Lower leg skin (tissue), 4 donors: ENCODE data around the gene GREB1. TPM values are rescaled to one million over a fixed set of nuclear protein-coding genes. Genes with fewer than 3 reads are reported as not detected.

Source experiments
- DNase-seq, 2 donors: peaks; one replicate each; pipeline ENCODE4 v3.0.0-alpha.2; 2019; ENCODE audit warnings: low spot score in 2 of 2
- H3K4me3 ChIP-seq: fragments of 200-600 bp; sonication (generic); 2 replicates; pipeline ENCODE4 v1.5.1; 2017; ENCODE audit warnings: mild to moderate bottlenecking, low read depth; ENCODE audit not compliant: poor library complexity, severe bottlenecking
- CTCF ChIP-seq, 3 donors: fragments of 450-650 bp; IDR thresholded peaks; one replicate each; pipeline ENCODE4 v1.5.1; 2016; ENCODE audit warnings: antibody characterized with exemption in 3 of 3, mild to moderate bottlenecking in 3 of 3, moderate library complexity in 2 of 3
- POLR2A ChIP-seq, 2 donors: fragments of 450-650 bp; IDR thresholded peaks; one replicate each; pipeline ENCODE4 v1.6.1; 2016 to 2017; ENCODE audit warnings: antibody characterized with exemption in 2 of 2, mild to moderate bottlenecking in 1 of 2, moderate library complexity in 1 of 2
- WGBS, 2 donors: methylation state at CpG; one replicate each; pipeline ENCODE4 v1.1.5; 2018; 5-methylcytosine and 5-hydroxymethylcytosine counted together
- intact Hi-C: fragments of 100-400 bp; cut with DNase I; formaldehyde crosslinking; loops from one replicate; pipeline ENCODE4 v1.15.0; 2023; ENCODE audit warnings: low total_unique reads
- total RNA-seq, 4 donors: library from RNA; depleted of rRNA; stranded (reverse); fragments of >200 nt; gene quantifications; one replicate each; pipeline ENCODE4 v1.1.0, GENCODE V29; 2016

GREB1 gene
- total RNA-seq, 4 donors from 2014 or later = 2.4 to 12.2 (median 4.0) TPM

- intact Hi-C loops = no loop called here
- WGBS, 2 donors = 63 to 69% methylated on average over 13 of the region's 13 CpGs
- peak in 1 of 2 donors; percentile 79 for DNase-seq
- no peak overlapping the region for H3K4me3 ChIP-seq
- TF ChIP-seq POLR2A (IDR thresholded peaks at IDR 0.05) (no peak), CTCF (IDR thresholded peaks at IDR 0.05) (no peak)
Measured at GRCh38 chr2:11679486-11680181, 145.8 kb downstream of the GREB1 start.

- TF ChIP-seq CTCF (IDR thresholded peaks at IDR 0.05) = no peak
- TF ChIP-seq POLR2A (IDR thresholded peaks at IDR 0.05) = no peak
Measured at GRCh38 chr2:11680182-11680900, 146.5 kb downstream of the GREB1 start.

GRCh38 chr2:11680901-11681721 is 147.3 kb downstream of the GREB1 start:
- H3K4me3 ChIP-seq = no peak overlapping the region
- TF ChIP-seq CTCF (IDR thresholded peaks at IDR 0.05) (no peak), POLR2A (IDR thresholded peaks at IDR 0.05) (no peak)
- WGBS, 2 donors = 79 to 81% methylated on average over 15 of the region's 15 CpGs
- peak in 1 of 2 donors; percentile 60 for DNase-seq
- intact Hi-C loops = no loop called here

More at GRCh38 chr2:11680182-11680900, 146.5 kb downstream of the GREB1 start:
- peak in 1 of 2 donors; percentile 66 for DNase-seq
- intact Hi-C loops = no loop called here
- no peak overlapping the region for H3K4me3 ChIP-seq
- WGBS, 2 donors = 77 to 83% methylated on average over 16 of the region's 16 CpGs

GRCh38 chr2:11681722-11682589 is 148.1 kb downstream of the GREB1 start:
- 58 to 59% methylated on average over 28 to 31 of the region's 31 CpGs for WGBS, 2 donors

More at GRCh38 chr2:11681722-11682589, 148.1 kb downstream of the GREB1 start:
- DNase-seq = peak in 1 of 2 donors; percentile 84
- intact Hi-C loops = no loop called here
- no peak overlapping the region for H3K4me3 ChIP-seq
- TF ChIP-seq POLR2A (IDR thresholded peaks at IDR 0.05) = no peak
- no peak for TF ChIP-seq CTCF (IDR thresholded peaks at IDR 0.05)
